Stimulated activated CD8-positive, alpha-beta memory T cell treated with anti-CD3 and anti-CD28 coated beads, Interleukin-15, amount 100 ng/mL, for 4 hours (primary cell): Measurements from ENCODE around the gene SETD5.

Experiments used
- DNase-seq, 2 donors: peaks; one replicate each; pipeline ENCODE4 v3.0.0-alpha.2; 2020; ENCODE audit warnings: low read depth in 2 of 2

The SETD5 gene

DNA sequence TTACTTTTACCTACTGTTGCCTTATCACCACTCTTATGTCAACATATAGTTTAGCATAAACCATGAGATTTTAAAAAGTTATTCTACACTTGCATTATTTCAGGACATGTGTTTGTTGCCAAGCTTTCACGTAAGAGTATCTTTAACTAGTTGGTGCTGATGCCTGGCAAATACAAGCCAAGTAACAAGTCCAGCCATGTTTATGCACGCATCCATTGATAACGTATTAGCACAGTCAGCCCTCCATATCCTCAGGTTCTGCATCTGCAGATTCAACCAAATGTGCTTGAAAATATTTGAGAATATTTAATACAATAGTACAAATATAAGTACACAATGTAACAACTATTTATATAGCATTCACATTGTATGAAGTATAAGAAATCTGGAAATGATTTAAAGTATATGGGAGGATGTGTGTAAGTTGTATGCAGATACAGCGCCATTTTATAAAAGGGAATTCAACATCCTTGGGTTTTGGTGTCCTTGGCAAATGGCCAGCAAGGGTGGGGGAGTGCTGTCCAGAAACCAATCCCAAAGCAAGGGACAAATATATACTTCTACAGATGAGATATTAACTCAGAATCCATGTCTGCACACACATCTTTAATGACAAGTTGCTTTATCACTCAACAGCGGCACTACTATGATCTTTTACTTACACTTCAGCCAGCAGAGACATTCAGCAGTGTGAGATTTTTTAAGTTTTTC, 8.7 kb upstream of the SETD5 start:
- no peak for DNase-seq

DNA sequence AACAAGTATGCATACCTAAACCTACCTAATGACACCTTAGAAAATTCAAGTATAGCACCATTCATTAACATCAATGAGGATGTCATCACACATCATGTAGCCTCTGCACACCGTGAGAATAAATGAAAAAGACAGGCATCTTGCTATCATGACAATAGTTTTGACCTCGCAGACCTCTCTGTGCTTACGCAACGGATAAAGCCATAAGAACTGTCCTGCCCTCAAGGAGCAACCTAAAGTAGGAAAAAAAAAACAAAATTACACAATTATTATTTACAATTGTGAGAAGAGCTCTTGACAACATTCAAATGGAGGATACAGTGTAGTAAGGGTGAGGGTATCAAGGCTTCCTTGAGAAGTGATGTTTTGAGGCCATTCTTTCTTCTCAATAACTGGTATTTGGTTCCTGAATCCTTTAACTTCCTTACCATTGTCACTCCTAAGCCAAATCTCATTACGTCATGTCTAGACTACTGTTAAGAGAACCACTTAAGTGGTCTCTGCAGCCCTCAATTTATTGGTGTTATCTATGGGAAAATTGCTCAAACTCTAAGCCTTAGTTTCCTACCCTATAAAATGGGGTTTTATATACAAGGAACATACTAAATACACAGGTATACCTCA, 7.0 kb upstream of the SETD5 start:
- DNase-seq, result no peak

DNA sequence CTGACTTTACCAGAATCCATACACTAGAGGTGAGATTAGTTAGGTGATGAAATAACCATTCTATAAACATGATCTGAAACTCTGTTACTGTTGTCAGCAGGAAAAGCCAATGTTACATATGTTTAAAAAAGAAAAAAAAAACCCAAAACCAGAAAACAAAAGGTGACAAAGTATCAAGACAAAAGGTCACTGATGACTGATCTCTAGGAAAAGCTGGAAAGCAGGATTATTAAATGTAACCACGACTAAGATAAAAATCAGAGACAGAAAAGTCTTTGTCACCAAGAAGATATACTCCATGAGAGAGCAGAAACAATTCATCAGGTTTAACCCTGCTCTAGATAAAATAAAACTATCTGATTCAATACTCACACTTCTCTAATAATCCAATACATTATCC, 5.4 kb upstream of the SETD5 start:
- DNase-seq, result no peak

DNA sequence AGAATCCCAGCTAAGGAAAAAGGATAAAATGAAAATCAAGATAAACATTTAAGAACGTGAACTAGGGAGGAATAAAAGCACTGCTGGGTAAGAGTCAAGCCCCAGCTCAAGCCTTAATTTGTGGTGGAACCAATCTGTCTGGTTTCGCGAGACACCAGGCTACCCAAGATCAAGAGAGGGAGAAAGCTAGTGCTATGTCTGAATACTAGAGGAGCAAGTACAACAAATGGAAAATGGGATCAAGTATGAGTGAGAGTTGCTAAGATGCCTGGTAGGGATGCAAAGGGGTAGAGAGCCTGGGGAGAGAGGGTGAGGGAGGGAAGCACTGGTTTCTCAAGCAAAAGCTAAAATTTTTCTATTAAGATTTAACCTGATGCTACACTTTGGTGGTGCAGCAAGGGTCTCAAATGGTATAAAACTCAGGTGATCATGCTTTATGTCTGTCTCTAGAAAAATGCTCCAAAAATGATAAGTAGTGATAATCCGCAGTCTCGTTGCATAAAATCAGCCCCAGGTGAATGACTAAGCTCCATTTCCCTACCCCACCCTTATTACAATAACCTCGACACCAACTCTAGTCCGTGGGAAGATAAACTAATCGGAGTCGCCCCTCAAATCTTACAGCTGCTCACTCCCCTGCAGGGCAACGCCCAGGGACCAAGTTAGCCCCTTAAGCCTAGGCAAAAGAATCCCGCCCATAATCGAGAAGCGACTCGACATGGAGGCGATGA, 1.7 kb upstream of the SETD5 start:
- no peak for DNase-seq

DNA sequence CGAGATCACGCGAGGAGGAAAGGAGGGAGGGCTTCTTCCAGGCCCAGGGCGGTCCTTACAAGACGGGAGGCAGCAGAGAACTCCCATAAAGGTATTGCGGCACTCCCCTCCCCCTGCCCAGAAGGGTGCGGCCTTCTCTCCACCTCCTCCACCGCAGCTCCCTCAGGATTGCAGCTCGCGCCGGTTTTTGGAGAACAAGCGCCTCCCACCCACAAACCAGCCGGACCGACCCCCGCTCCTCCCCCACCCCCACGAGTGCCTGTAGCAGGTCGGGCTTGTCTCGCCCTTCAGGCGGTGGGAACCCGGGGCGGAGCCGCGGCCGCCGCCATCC, 1.1 kb upstream of the SETD5 start:
- peak in 1 of 2 donors; percentile 61 for DNase-seq

DNA sequence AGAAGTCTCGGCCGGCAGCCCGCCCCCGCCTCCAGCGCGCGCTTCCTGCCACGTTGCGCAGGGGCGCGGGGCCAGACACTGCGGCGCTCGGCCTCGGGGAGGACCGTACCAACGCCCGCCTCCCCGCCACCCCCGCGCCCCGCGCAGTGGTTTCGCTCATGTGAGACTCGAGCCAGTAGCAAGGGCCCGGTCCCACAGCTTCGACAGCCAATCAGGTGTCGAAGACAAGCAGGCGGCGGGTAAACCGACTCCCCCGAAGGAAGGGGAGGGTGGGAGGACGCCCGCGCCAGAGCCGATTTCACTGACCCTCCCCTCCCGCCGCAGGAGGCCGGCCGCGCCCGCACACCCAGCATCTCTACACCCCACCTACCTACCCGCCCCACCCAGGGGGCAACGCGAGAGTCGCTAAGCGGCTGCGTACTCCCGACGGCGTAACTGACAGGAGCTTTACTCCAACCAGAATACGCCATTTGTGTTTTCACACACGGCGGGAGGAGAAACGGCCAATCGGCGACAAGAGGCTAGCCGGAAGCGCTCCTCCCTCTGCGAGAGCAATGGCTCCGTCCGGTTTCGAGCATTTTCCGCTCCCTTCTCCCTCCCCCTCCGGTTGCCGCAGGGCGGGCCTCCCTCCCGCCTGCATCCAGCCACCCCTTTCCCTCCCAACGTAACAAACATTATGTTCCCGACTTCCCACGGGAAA, 633 bp upstream of the SETD5 start:
- peak; percentile 97 to 98 for DNase-seq

DNA sequence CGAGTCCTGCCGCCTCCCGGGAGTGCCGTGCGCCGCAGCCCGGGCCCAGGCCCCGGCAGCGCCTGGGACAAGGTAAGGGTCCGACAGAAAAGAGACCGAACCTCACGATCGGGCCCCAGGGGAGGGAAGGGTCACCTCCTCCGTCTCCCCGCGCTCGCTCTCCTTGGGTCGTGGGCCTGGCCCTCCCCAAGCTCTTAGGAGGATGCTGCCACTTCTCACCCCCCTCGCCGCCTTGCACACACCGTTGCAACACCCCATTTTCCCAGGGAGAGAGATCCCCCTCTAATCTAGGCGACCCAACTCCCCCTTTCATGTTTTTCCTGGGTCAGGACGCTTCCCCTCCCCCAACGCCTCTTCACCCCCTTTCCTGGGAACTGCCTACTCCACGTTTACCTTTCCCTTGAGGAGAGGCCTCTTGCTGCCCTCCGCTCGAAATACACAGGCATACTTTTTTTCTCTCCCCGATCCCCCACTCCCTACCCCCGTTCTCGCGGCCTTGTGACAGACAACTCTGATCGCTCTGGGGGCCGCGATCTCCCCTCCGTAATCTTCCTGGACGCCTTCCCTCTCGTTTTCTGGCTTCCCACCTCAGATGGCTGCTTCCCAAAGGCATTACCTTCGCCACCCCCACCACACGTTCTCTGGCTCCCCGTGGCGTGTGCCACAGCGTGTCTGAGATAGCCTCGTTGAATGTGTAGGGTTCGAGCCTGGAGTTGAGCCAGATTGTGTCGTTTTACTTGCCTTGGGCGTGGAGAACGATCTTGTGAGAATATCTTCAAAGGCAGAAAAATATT, 688 bp downstream of the SETD5 start:
- peak; percentile 13 to 17 for DNase-seq

DNA sequence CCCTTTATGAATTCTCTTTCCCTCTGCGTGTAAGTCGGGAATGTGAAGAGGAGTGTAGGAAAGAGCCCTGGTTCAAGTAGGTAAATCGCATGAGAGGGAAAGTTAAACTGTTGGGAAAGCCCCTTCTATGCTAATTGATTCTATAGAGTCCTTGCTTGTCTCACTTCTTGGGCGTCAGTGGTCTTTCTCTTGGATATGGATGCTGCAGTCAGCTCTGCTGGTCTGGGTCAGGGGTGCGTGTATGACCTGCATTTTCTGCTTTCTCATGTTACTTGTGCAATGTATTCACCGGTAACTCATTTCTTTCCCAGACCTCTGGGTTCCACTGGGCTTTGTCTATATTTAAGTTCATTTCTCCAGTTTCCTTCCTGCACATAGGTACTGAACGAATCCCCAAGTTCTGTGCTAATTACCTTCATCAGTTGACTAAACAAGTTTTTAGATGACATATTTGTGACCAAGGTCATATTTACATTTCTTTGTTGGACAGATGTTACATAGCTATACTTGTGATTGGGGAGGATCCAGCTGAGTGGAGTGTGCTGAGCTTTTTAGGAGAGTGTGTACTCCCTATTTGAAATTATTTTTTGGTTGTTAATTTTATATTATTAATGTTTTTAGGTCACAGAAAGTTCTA, 1.4 kb downstream of the SETD5 start:
- peak in 1 of 2 donors; percentile 2 for DNase-seq

DNA sequence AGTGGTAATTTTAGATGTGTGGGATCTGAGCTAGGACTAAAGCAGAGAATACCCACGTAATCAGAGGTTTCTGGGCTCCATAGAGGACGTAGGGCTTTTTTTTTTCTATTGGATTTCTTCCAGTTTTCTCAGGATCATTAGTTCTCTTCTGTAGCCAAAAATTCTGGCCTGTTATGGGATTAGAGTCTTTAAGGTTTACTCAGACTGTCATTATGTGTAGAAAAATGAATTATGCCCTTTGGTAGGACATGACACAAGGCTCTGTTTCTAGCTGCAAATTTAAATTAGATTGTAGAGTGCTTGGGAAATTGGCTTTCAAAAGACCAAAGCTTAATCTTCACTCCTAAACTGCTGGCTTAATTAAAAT, 1.9 kb downstream of the SETD5 start:
- no peak for DNase-seq

DNA sequence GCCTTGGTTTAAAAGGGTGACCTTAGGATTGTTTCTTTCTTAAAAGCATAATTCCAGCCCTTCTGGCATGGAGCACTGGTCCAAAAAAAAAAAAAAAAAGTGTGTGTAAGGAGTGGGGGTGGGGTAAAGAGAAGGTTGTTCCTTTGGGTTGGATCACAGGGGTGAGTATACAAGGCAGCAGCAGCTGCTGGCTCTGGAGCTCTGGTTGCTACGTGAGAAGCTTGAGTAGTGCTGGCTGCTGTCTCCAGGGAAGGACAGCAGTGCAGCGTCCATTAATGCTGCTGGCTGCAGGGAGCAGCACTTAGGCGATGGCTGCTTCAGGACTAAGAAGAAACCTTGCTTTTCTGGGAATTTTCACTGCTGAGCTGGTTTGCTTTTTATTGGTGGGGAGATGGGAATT, 2.3 kb downstream of the SETD5 start:
- DNase-seq, result no peak

DNA sequence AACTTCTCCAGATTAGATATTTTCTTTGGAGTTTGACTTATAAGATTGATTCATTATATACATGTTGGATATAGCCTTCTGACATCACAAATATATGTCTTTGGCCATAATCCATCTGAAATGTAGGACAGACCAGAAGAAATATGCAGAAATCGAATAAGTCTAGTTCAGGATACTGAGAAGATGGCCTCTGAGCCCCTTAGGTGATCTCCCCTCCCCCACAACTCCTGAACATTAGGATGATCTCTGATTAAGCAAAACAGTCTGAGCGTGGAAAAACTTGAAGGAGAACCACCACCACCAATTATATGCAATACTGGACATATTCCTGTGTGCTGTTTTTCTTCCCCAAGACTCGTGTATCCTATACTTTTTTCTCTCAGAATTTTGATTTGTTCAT, 3.2 kb downstream of the SETD5 start:
- DNase-seq, result no peak

DNA sequence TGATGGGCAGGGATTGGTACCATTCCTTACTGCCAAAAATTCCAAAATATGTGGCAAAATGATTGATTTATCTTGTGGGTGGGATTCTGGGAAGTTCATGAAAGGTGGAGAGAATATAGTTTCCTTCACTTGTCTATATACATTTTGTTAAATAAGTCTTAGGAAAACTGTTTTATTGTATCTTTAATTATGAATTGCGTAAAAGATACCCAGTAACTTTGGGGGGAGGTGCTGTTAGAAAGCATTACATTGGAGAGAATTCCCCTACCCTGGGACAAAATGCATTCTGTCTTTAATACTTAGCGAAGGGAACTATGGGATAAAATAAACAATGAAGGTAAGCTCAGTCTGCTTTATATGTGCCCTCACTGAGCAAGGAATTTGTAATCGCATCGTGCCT, 4.6 kb downstream of the SETD5 start:
- no peak for DNase-seq

DNA sequence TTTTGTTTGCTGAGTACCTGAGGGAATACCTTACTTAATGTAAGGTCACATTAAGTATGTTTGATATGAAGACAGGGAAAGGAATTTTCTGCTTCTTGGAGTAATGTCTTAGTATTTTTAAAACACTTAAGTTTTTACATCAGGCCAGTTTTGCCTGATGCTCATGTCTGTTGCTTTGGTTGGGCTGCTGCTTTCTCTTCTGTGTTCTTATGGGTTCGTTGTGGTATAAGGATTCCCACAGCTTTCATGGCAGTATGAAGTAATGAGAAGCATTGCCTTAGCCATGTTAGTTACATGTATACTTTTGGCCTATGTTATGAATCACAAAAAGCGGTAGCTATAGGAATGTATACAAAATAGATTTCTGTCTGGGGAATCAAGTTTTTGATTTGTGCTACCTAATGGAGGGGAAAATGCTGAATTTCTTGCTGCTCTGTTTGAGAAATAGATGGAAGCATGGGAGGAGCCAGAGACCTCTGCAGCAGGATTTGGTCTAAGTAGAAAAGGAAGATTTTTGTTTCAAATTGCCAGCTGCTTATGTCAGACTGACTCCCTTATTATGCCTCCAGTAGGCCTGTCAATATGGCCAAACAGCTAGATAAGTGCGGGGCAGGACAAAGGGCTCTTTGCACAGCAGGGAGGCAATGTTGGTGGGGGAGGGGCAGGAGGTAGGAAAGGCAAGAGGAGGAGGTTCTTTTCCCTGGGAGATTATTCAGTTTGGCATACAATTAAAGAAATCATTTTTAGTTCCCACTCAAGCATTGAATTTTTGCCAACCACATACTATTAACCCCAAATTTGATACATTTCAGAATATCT, 5.2 kb downstream of the SETD5 start:
- DNase-seq, result no peak

DNA sequence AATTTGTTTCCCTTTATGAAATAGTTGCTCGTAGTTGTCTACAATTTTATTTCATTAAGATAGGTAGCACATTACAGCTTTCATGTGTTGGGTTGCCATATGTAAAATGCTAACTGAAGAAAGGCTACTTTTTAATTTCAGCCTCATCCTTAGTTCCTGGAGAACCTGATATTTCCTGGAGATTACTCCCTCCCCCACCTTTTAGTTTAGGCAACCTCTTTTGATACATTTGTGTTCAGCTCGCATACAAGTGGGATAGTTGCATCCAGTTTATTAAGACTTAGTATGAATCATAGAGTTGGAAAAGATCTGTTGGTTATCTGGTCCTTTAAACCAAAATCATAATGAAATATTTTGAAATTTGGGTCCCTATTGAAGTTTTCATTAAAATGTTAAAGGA, 6.0 kb downstream of the SETD5 start:
- DNase-seq, result no peak

DNA sequence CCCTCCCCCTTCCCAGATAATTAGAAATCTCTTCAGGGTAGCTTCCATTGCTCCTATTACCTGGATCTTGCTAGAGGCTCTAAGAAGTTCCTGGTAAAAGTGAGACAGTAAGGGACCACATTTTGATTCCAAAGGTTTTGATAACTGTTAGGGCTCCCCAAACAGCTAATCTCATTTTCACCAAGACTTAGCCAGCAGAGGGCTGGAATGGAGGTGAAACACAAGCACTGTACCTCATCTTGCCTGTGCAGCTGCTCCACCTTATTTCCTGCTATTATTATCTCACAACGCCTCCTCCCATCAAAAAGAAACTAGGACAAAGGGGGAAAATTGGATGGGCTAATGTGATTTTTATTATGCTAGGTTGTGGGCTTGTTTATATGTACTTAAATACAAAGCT, 7.3 kb downstream of the SETD5 start:
- no peak for DNase-seq

DNA sequence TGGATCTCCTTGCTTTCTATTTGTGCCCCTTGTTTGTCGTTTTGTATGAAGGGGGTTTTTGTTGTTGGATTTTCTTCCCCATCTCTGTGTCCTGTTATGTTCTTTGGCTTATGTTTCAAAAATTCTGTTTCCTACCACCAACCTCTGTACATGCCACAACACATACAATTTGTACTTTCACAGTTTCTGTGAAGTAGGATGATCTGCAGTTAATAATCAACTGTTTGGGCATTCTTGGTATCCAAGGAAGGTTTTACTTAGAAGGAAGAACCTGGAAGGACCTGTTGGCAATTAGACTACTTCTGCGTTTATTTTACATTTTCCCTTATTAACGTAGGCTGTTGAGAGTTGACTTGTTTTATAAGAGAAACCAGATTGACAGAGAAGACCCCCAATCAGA, 8.3 kb downstream of the SETD5 start:
- DNase-seq, result no peak

DNA sequence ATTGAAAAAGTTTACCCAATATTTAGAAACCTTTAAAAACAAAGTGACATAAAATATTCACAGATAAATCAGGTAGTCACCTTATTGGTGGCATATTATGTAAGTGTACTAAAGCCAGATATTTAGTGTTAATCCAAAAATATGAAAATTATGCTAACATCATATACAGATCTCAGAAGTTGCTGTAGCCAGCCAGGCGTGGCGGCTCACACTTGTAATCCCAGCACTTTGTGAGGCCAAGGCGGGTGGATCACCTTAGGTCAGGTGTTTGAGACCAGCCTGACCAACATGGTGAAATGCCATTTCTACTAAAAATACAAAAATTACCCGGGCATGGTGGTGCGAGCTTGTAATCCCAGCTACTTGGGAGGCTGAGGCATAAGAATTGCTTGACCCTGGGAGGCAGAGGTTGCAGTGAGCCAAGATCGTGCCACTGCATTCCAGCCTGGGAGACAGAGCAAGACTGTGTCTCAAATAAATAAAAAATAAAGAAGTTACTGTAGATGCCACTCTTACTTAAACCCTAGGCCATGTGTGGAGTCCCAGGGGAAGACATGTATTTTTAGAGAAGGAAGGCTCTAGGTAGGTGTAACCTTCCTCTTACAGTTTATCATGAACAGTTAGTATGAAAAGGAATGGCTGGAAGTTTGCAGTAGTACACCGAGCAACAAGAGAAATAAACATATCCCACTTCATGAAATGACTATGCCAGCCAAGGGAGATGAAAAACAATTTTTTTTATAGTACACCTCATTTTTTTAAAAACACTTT, 9.6 kb downstream of the SETD5 start:
- DNase-seq, result no peak

DNA sequence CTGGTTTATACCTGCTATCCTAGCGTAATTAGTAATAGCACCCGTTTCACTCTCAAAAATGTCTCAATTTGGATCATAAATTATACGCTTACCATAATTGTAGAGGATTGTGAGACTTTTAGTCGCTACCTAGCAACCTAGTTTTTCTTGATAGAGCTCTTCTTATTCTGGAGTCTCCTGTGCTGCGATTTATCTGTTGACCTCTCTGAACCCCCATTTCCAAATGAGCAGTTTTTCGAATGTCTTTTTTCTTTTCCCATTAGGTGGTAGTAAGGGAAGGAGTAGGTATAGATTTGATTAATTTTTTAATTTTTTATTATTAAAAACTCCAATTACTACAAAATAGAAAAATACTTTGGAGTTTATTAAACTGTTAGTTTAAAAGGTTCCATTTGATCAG, 10.6 kb downstream of the SETD5 start:
- DNase-seq, result no peak

DNA sequence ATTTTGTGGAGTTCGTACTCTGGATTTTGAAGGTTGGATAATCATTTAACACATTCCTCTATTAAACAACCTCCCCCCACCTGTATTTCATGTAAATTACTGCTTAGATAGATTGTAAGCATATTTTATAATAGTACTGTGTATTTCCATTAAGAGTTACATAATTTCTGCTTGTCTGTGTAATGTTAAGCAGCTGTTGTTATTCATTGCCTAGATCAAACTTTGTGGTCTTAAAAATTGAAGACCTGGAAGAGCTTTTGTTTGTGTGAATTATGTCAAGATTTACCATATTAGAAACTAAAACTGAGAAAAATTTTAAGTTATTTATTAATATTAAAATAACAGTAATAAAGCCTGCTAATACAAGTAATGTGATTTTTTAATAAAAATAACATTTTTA, 11.1 kb downstream of the SETD5 start:
- DNase-seq, result no peak
